Neural cell (in vitro differentiated cells): ENCODE measurements around the gene SMARCA5.

Experiments
- CTCF ChIP-seq: fragments of 450-650 bp; IDR thresholded peaks from 2 replicates; pipeline ENCODE4 v1.5.1; 2014; ENCODE audit warnings: antibody characterized with exemption, mild to moderate bottlenecking, moderate library complexity; ENCODE audit not compliant: poor library complexity, severe bottlenecking
- EP300 ChIP-seq: fragments of 450-650 bp; conservative IDR thresholded peaks from 2 replicates; pipeline ENCODE4 v1.6.1; 2014; ENCODE audit warnings: antibody characterized with exemption, mild to moderate bottlenecking, moderate library complexity; ENCODE audit not compliant: poor library complexity, severe bottlenecking
- MXI1 ChIP-seq: fragments of 450-650 bp; conservative IDR thresholded peaks from 2 replicates; pipeline ENCODE4 v1.6.1; 2014; ENCODE audit warnings: antibody characterized with exemption, mild to moderate bottlenecking; ENCODE audit not compliant: poor library complexity, severe bottlenecking
- POLR2AphosphoS5 ChIP-seq: IDR thresholded peaks from 2 replicates; pipeline ENCODE4 v1.6.1; 2012
- RAD21 ChIP-seq: fragments of 450-650 bp; conservative IDR thresholded peaks from 2 replicates; pipeline ENCODE4 v1.6.1; 2014; ENCODE audit warnings: antibody characterized with exemption, mild to moderate bottlenecking, moderate library complexity
- TAF1 ChIP-seq: IDR thresholded peaks from 2 replicates; pipeline ENCODE4 v1.6.1; 2012; ENCODE audit warnings: low read depth
- TF ChIP-seq, protein P1 (sequence below): IDR thresholded peaks from 2 replicates; pipeline ENCODE4 v1.6.1; 2012; ENCODE audit warnings: borderline replicate concordance

GRCh38 chr4:143606480-143606879 is 93.0 kb downstream of the SMARCA5 start:
- TF ChIP-seq, protein P1, sequence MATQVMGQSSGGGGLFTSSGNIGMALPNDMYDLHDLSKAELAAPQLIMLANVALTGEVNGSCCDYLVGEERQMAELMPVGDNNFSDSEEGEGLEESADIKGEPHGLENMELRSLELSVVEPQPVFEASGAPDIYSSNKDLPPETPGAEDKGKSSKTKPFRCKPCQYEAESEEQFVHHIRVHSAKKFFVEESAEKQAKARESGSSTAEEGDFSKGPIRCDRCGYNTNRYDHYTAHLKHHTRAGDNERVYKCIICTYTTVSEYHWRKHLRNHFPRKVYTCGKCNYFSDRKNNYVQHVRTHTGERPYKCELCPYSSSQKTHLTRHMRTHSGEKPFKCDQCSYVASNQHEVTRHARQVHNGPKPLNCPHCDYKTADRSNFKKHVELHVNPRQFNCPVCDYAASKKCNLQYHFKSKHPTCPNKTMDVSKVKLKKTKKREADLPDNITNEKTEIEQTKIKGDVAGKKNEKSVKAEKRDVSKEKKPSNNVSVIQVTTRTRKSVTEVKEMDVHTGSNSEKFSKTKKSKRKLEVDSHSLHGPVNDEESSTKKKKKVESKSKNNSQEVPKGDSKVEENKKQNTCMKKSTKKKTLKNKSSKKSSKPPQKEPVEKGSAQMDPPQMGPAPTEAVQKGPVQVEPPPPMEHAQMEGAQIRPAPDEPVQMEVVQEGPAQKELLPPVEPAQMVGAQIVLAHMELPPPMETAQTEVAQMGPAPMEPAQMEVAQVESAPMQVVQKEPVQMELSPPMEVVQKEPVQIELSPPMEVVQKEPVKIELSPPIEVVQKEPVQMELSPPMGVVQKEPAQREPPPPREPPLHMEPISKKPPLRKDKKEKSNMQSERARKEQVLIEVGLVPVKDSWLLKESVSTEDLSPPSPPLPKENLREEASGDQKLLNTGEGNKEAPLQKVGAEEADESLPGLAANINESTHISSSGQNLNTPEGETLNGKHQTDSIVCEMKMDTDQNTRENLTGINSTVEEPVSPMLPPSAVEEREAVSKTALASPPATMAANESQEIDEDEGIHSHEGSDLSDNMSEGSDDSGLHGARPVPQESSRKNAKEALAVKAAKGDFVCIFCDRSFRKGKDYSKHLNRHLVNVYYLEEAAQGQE, result no peak
- TF ChIP-seq CTCF, result no peak
- no peak for TF ChIP-seq EP300
- no peak for TF ChIP-seq POLR2AphosphoS5
- no peak for TF ChIP-seq RAD21
- TF ChIP-seq MXI1, result no peak
- no peak for TF ChIP-seq TAF1
